HEK293 (cell line): ENCODE data around the gene DDX24.
A peak's percentile ranks its signal among the peaks of the same experiment; 100 is the strongest.

Experiments used
- CTCF ChIA-PET: fragments of 350-600 bp; formaldehyde crosslinking; extraction: SDS; loops from one replicate; lab custom pipeline; 2021; ENCODE audit warnings: antibody characterized with exemption; lab: Yijun Ruan, JAX
- POLR2A ChIA-PET: fragments of 300-600 bp; formaldehyde crosslinking; extraction: SDS; loops from one replicate; lab custom pipeline; 2020; ENCODE audit warnings: antibody characterized with exemption, inconsistent platforms; lab: Yijun Ruan, JAX
- H3K27ac ChIP-seq: fragments of 200-500 bp; sonication (Bioruptor generic); 2 replicates; pipeline ENCODE4 v1.5.1; 2014; ENCODE audit warnings: low read depth, low read length, control low read depth, inconsistent platforms; ENCODE audit errors: extremely low read depth
- H3K36me3 ChIP-seq, 2 experiments: fragments of 200-500 bp in 1 of 2; sonication (Bioruptor generic) in 1 of 2; 1 replicate in 1 of 2; 2 replicates in 1 of 2; pipeline ENCODE4 v1.5.1; 2014 to 2017; ENCODE audit warnings: inconsistent platforms in 2 of 2, low read length in 2 of 2; ENCODE audit not compliant: control insufficient read depth in 2 of 2, insufficient read depth in 1 of 2
- H3K4me1 ChIP-seq: fragments of 200-500 bp; sonication (Bioruptor generic); 2 replicates; pipeline ENCODE4 v1.5.1; 2014; ENCODE audit warnings: mild to moderate bottlenecking, low read length, inconsistent platforms; ENCODE audit not compliant: control insufficient read depth, insufficient read depth
- H3K4me3 ChIP-seq: 2 replicates; pipeline ENCODE4 v1.5.1; 2011; ENCODE audit warnings: low read depth, mild to moderate bottlenecking, control low read depth, low read length, moderate library complexity
- H3K9me3 ChIP-seq: fragments of 200-500 bp; sonication (Bioruptor generic); 2 replicates; pipeline ENCODE4 v1.5.1; 2014; ENCODE audit warnings: low read depth, low read length, inconsistent platforms; ENCODE audit not compliant: control insufficient read depth, insufficient read depth
- CTCF ChIP-seq: fragments of 450-650 bp; formaldehyde crosslinking; IDR thresholded peaks from 2 replicates; pipeline ENCODE4 v1.5.1; 2016; ENCODE audit warnings: missing biosample characterization, missing genetic modification characterization
- HIC1 ChIP-seq: fragments of 450-650 bp; formaldehyde crosslinking; IDR thresholded peaks from 2 replicates; pipeline ENCODE4 v1.5.1; 2016; ENCODE audit warnings: missing biosample characterization, missing genetic modification characterization
- IKZF3 ChIP-seq: fragments of 450-650 bp; IDR thresholded peaks from 2 replicates; pipeline ENCODE4 v1.5.0; 2018; ENCODE audit warnings: missing biosample characterization, mild to moderate bottlenecking, missing genetic modification characterization, moderate library complexity
- PRDM1 ChIP-seq: fragments of 450-650 bp; formaldehyde crosslinking; IDR thresholded peaks from 2 replicates; pipeline ENCODE4; 2016; ENCODE audit warnings: missing biosample characterization, missing genetic modification characterization
- REPIN1 ChIP-seq: fragments of 450-650 bp; formaldehyde crosslinking; IDR thresholded peaks from 2 replicates; pipeline ENCODE4 v1.5.1; 2017; ENCODE audit warnings: missing biosample characterization, missing genetic modification characterization, low read depth
- ZBTB17 ChIP-seq: fragments of 450-650 bp; formaldehyde crosslinking; IDR thresholded peaks from 2 replicates; pipeline ENCODE4 v1.5.1; 2016; ENCODE audit warnings: missing biosample characterization, missing genetic modification characterization
- ZFHX2 ChIP-seq: fragments of 450-650 bp; formaldehyde crosslinking; conservative IDR thresholded peaks from 2 replicates; pipeline ENCODE4 v1.5.1; 2016; ENCODE audit warnings: missing biosample characterization, missing genetic modification characterization
- ZNF148 ChIP-seq: fragments of 450-650 bp; formaldehyde crosslinking; IDR thresholded peaks from 2 replicates; pipeline ENCODE4 v1.5.0; 2017; ENCODE audit warnings: missing biosample characterization, missing genetic modification characterization, borderline replicate concordance
- ZNF2 ChIP-seq: fragments of 450-650 bp; formaldehyde crosslinking; IDR thresholded peaks from 2 replicates; pipeline ENCODE4 v1.5.1; 2016; ENCODE audit warnings: missing biosample characterization, missing genetic modification characterization
- ZNF341 ChIP-seq: fragments of 450-650 bp; formaldehyde crosslinking; IDR thresholded peaks from 2 replicates; pipeline ENCODE4; 2016; ENCODE audit warnings: low read depth, missing biosample characterization, missing genetic modification characterization
- ZNF366 ChIP-seq: fragments of 450-650 bp; formaldehyde crosslinking; conservative IDR thresholded peaks from 2 replicates; pipeline ENCODE4 v1.5.1; 2016; ENCODE audit warnings: missing biosample characterization, missing genetic modification characterization
- ZNF433 ChIP-seq: fragments of 450-650 bp; formaldehyde crosslinking; IDR thresholded peaks from 2 replicates; pipeline ENCODE4 v1.5.1; 2016; ENCODE audit warnings: missing biosample characterization, missing genetic modification characterization, low read depth
- ZNF654 ChIP-seq: fragments of 450-650 bp; formaldehyde crosslinking; IDR thresholded peaks from 2 replicates; pipeline ENCODE4 v1.5.1; 2016; ENCODE audit warnings: low read depth, missing biosample characterization, missing genetic modification characterization
- ZNF664 ChIP-seq: fragments of 450-650 bp; formaldehyde crosslinking; IDR thresholded peaks from 2 replicates; pipeline ENCODE4 v1.5.1; 2016; ENCODE audit warnings: missing biosample characterization, missing genetic modification characterization
- ZNF704 ChIP-seq: fragments of 450-650 bp; formaldehyde crosslinking; IDR thresholded peaks from 2 replicates; pipeline ENCODE4 v1.5.1; 2016; ENCODE audit warnings: missing biosample characterization, missing genetic modification characterization
- ZSCAN4 ChIP-seq: fragments of 450-650 bp; formaldehyde crosslinking; IDR thresholded peaks from 2 replicates; pipeline ENCODE4 v1.5.1; 2017; ENCODE audit warnings: missing biosample characterization, missing genetic modification characterization

DDX24 gene

GRCh38 chr14:94003397-94003796 is 77.6 kb downstream of the DDX24 start:
- H3K4me1 ChIP-seq, result no peaks in the 10 kb centered on the region
- H3K36me3 ChIP-seq, result no peaks in the 10 kb centered on the region
- H3K4me3 ChIP-seq, result no peak overlapping the region
- POLR2A ChIA-PET, result no interaction called here
- H3K9me3 ChIP-seq, result no peaks in the 10 kb centered on the region
- TF ChIP-seq ZSCAN4 (0 out of 2 replicates have a peak, but pooled peaks have one; percentile 36), ZNF433 (tag by site-specific recombination) (no peak), ZFHX2 (tag by site-specific recombination) (0 out of 2 replicates have a peak, but pooled peaks have one; percentile 13), ZNF148 (0 out of 2 replicates have a peak, but pooled peaks have one; percentile 41)
- no peak overlapping the region for H3K27ac ChIP-seq
- CTCF ChIA-PET, result interaction anchor here (0.9 to 3.6 kb wide), 6 partner anchors 12 to 178 kb away, joined by 3 to 39 read pairs (median 4); no protein-coding TSS in a partner anchor

GRCh38 chr14:94001501-94002396 is 79.3 kb downstream of the DDX24 start:
- CTCF ChIA-PET, result interaction anchor here (0.5 to 4.8 kb wide), 19 partner anchors 9 to 1792 kb away, joined by 3 to 111 read pairs (median 4); no protein-coding TSS in a partner anchor
- Histone ChIP-seq H3K36me3 (no peaks in the 10 kb centered on the region), H3K9me3 (no peaks in the 10 kb centered on the region), H3K4me3 (no peak overlapping the region), H3K4me1 (no peaks in the 10 kb centered on the region; the same call in 1 of the 2 replicates), H3K27ac (no peak overlapping the region)
- TF ChIP-seq ZNF704 (tag by site-specific recombination) (no peak), HIC1 (tag by site-specific recombination) (no peak), IKZF3 (0 out of 2 replicates have a peak, but pooled peaks have one; percentile 7), ZBTB17 (peak; percentile 43; the same call in 1 of the 2 replicates), ZNF366 (peak; percentile 55; the same call in 1 of the 2 replicates), ZNF654 (tag by site-specific recombination) (peak; percentile 69), CTCF (tag by site-specific recombination) (peak; percentile 75), ZNF341 (peak; percentile 61), ZNF664 (tag by site-specific recombination) (peak; percentile 70; the same call in 1 of the 2 replicates), PRDM1 (0 out of 2 replicates have a peak, but pooled peaks have one; percentile 9), REPIN1 (tag by site-specific recombination) (no peak), ZNF2 (tag by site-specific recombination) (peak; percentile 65; the same call in 1 of the 2 replicates)
- TF ChIP-seq, all 188 proteins: peak for 9
- POLR2A ChIA-PET, result no interaction called here
